Nucleus accumbens (tissue), 56 donors: ENCODE data around the gene DNAAF5.
A peak's percentile ranks its signal among the peaks of the same experiment; 100 is the strongest.

Source experiments
- DNase-seq, 56 donors: peaks; one replicate each; lab custom pipeline; 2025; lab: John Stamatoyannopoulos, UW

Gene DNAAF5

GRCh38 chr7:727806-728460 is 1.4 kb downstream of the DNAAF5 start:
- DNase-seq, result no peak

- no peak for DNase-seq
Observed at GRCh38 chr7:728602-729001, 2.1 kb downstream of the DNAAF5 start.

GRCh38 chr7:729140-730000 is 2.9 kb downstream of the DNAAF5 start:
- no peak for DNase-seq

- DNase-seq, result no peak
Observed at GRCh38 chr7:730501-731439, 4.3 kb downstream of the DNAAF5 start.

- DNase-seq, result no peak
Observed at GRCh38 chr7:731440-732085, 5.1 kb downstream of the DNAAF5 start.

- DNase-seq, result no peak
Observed at GRCh38 chr7:732094-732541, 5.6 kb downstream of the DNAAF5 start.

GRCh38 chr7:732556-732955 is 6.1 kb downstream of the DNAAF5 start:
- DNase-seq, result no peak

- no peak for DNase-seq
Observed at GRCh38 chr7:734214-734613, 7.7 kb downstream of the DNAAF5 start.

GRCh38 chr7:734808-735207 is 8.3 kb downstream of the DNAAF5 start:
- no peak for DNase-seq

- no peak for DNase-seq
Observed at GRCh38 chr7:738241-738640, 11.7 kb downstream of the DNAAF5 start.

GRCh38 chr7:738723-739454 is 12.4 kb downstream of the DNAAF5 start:
- no peak for DNase-seq

GRCh38 chr7:739455-739982 is 13.0 kb downstream of the DNAAF5 start:
- DNase-seq, result no peak

GRCh38 chr7:739983-740942 is 13.8 kb downstream of the DNAAF5 start:
- DNase-seq, result no peak

- DNase-seq, result no peak
Observed at GRCh38 chr7:741191-741671, 14.7 kb downstream of the DNAAF5 start.

- no peak for DNase-seq
Observed at GRCh38 chr7:741850-742249, 15.4 kb downstream of the DNAAF5 start.

- DNase-seq, result no peak
Observed at GRCh38 chr7:742791-743190, 16.3 kb downstream of the DNAAF5 start.

GRCh38 chr7:743341-744127 is 17.0 kb downstream of the DNAAF5 start:
- peak in 9 of 56 donors; percentile 5 to 47 (median 18) for DNase-seq
